H1 (cell line): ENCODE measurements around the gene ERAP2. TPM values are rescaled to one million over a fixed set of nuclear protein-coding genes. Genes with fewer than 3 reads are reported as not detected.

ENCODE experiments used
- ASH2L ChIP-seq: fragments of 200-600, 300-600 bp; sonication (generic); IDR thresholded peaks from one replicate; pipeline ENCODE4 v1.7.1; 2017; ENCODE audit warnings: low read length
- ATF3 ChIP-seq: IDR thresholded peaks from 2 replicates; pipeline ENCODE4 v1.6.1; 2011; ENCODE audit warnings: low read depth, mild to moderate bottlenecking, low read length; ENCODE audit not compliant: insufficient read depth
- CBX5 ChIP-seq: fragments of 300-800, 300-1000 bp; sonication (generic); IDR thresholded peaks from 2 replicates; pipeline ENCODE4 v1.7.1; 2016; ENCODE audit warnings: antibody characterized with exemption, low read length, low read depth
- CREB1 ChIP-seq: IDR thresholded peaks from 2 replicates; pipeline ENCODE4 v1.6.1; 2012; ENCODE audit warnings: inconsistent platforms
- CTBP2 ChIP-seq: IDR thresholded peaks from 2 replicates; pipeline ENCODE4 v1.7.0; 2011; ENCODE audit warnings: borderline replicate concordance, mild to moderate bottlenecking, moderate library complexity, mixed read lengths, low read length; ENCODE audit not compliant: insufficient read depth, insufficient read length
- E2F6 ChIP-seq: IDR thresholded peaks from 2 replicates; pipeline ENCODE4 v1.6.1; 2012; ENCODE audit warnings: inconsistent platforms
- EGR1 ChIP-seq: IDR thresholded peaks from 2 replicates; pipeline ENCODE4 v1.6.1; 2011; ENCODE audit warnings: low read depth, low read length, borderline replicate concordance
- HDAC6 ChIP-seq: IDR thresholded peaks from one replicate; pipeline ENCODE4 v1.7.1; 2012; ENCODE audit warnings: low read depth, mild to moderate bottlenecking, inconsistent platforms, low read length, moderate library complexity
- MAFK ChIP-seq: IDR thresholded peaks from 2 replicates; pipeline ENCODE4 v1.6.1; 2012; ENCODE audit warnings: low read depth, mild to moderate bottlenecking, improper control_type of control experiment, low read length
- NANOG ChIP-seq: IDR thresholded peaks from 2 replicates; pipeline ENCODE4 v1.6.1; 2011; ENCODE audit warnings: low read length, low read depth, mild to moderate bottlenecking, inconsistent platforms; ENCODE audit not compliant: insufficient read depth, poor library complexity, severe bottlenecking
- RAD21 ChIP-seq, 2 experiments: IDR thresholded peaks in 1 of 2; conservative IDR thresholded peaks in 1 of 2; 2 replicates each; pipeline ENCODE4 v1.6.1; 2011; ENCODE audit warnings: low read depth in 2 of 2, low read length in 2 of 2, improper control_type of control experiment in 1 of 2, inconsistent platforms in 1 of 2, mild to moderate bottlenecking in 1 of 2, moderate library complexity in 1 of 2
- RXRA ChIP-seq: IDR thresholded peaks from 2 replicates; pipeline ENCODE4 v1.6.1; 2011; ENCODE audit warnings: low read depth, mild to moderate bottlenecking, low read length, moderate library complexity; ENCODE audit not compliant: insufficient read depth
- SIN3A ChIP-seq, 2 experiments: IDR thresholded peaks in 1 of 2; conservative IDR thresholded peaks in 1 of 2; 2 replicates each; pipeline ENCODE4 v1.6.1; 2011 to 2012; ENCODE audit warnings: low read length in 2 of 2, improper control_type of control experiment in 1 of 2, low read depth in 1 of 2, mild to moderate bottlenecking in 1 of 2
- SIRT6 ChIP-seq: IDR thresholded peaks from one replicate; pipeline ENCODE4 v1.7.1; 2012; ENCODE audit warnings: low read length, inconsistent platforms
- SP1 ChIP-seq: IDR thresholded peaks from 2 replicates; pipeline ENCODE4 v1.6.1; 2011; ENCODE audit warnings: low read depth, low read length
- SP2 ChIP-seq: IDR thresholded peaks from 2 replicates; pipeline ENCODE4 v1.6.1; 2012; ENCODE audit warnings: mild to moderate bottlenecking, low read length, inconsistent platforms
- TAF7 ChIP-seq: optimal IDR thresholded peaks from 2 replicates; pipeline ENCODE3; 2011; ENCODE audit warnings: low read depth, mild to moderate bottlenecking, inconsistent platforms, low read length, moderate library complexity, borderline replicate concordance
- TCF12 ChIP-seq: IDR thresholded peaks from 2 replicates; pipeline ENCODE4 v1.6.1; 2011; ENCODE audit warnings: low read depth, mild to moderate bottlenecking, low read length
- USF2 ChIP-seq: IDR thresholded peaks from 2 replicates; pipeline ENCODE4 v1.6.1; 2011; ENCODE audit warnings: low read length, improper control_type of control experiment
- YY1 ChIP-seq: IDR thresholded peaks from 2 replicates; pipeline ENCODE4 v1.6.1; 2011; ENCODE audit warnings: low read depth, mild to moderate bottlenecking, low read length
- polyA plus RNA-seq, 7 experiments: library from polyadenylated mRNA; depleted of rRNA in 3 of 7; stranded (reverse) in 5 of 7; unstranded in 2 of 7; fragments of >200 nt in 5 of 7; fragments of 200-250 nt in 2 of 7; gene quantifications; 1 replicate in 5 of 7; 2 replicates in 1 of 7; 4 replicates in 1 of 7; pipeline versions ENCODE4 v1.2.1 to v1.2.3, GENCODE V29; 2011 to 2013; ENCODE audit warnings: missing spikeins in 2 of 7, mixed read lengths in 2 of 7
- total RNA-seq: library from RNA; stranded (reverse); fragmentation: NEBNext Ultra II Directional; extraction: Animal tissue kit (Norgen Biotek cat#: 25700); gene quantifications from 2 replicates; pipeline ENCODE4 v1.2.1, GENCODE V29; 2021

Gene ERAP2
- total and polyA plus RNA-seq, 2 of the 8 experiments (the other 6 are each of a cell fraction or from before 2014, with no cell fraction given): 0.14 TPM; not detected in 1

- TF ChIP-seq CTBP2: peak; percentile 60
- peak; percentile 91 for TF ChIP-seq SP1
- TF ChIP-seq SIN3A (conservative IDR thresholded peaks at IDR 0.05 in 1 of 2, IDR thresholded peaks at IDR 0.05 in 1 of 2; ENCODE audit: low read depth in 1 of 2, low read length in 2 of 2): peak; percentile 27 to 67; a peak in 1 of 4 replicates
- no peak for TF ChIP-seq USF2
- TF ChIP-seq ATF3: no peak
- TF ChIP-seq CBX5: no peak
- peak; percentile 54; the same call in 1 of the 2 replicates for TF ChIP-seq EGR1
- TF ChIP-seq MAFK: no peak
- TF ChIP-seq E2F6: peak; percentile 39; the same call in 1 of the 2 replicates
- TF ChIP-seq YY1: peak; percentile 83; the same call in 1 of the 2 replicates
- TF ChIP-seq HDAC6: no peak
- TF ChIP-seq TCF12: no peak
- TF ChIP-seq SP2: no peak
- peak; percentile 21; the same call in 1 of the 2 replicates for TF ChIP-seq CREB1
- TF ChIP-seq TAF7: no peak
- TF ChIP-seq SIRT6: no peak
- no peak for TF ChIP-seq NANOG
- TF ChIP-seq ASH2L: peak; percentile 72
- 0 out of 4 replicates have a peak, but pooled peaks of 1 of the 2 experiments have one; percentile 1 for TF ChIP-seq RAD21 (IDR thresholded peaks at IDR 0.05 in 1 of 2, conservative IDR thresholded peaks at IDR 0.05 in 1 of 2; ENCODE audit: low read depth in 2 of 2, low read length in 2 of 2)
- TF ChIP-seq RXRA: no peak
Observed at GRCh38 chr5:96934708-96935558, 58.6 kb downstream of the ERAP2 start (continued).
